ENCODE data around the gene PTPN4. TPM values are rescaled to one million over a fixed set of nuclear protein-coding genes. Genes with fewer than 3 reads are reported as not detected.

The PTPN4 gene
- total and polyA plus RNA-seq, 2 donors (not counting 1 experiment from before 2014, with no cell fraction given), result 5.3 to 22.3 TPM

DNA sequence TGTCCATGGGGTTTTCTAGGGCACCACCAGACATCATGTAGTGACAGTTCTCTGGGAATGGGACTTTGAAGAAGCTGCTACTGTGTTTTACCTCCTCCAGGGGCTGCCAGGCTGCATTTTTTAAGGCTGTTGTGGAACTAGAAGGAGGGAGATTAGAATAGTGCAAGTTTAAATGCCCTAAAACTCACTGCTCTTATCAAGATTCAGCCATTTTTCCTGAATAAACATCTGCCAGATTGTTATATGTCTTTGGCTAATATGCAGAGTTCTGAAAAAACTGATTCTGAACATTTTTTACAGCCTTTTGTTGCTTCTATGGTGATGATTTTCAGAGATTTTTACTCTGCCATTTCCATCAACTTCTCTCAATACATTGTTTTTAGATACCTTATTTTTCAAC lies 244.5 kb downstream of the PTPN4 start:
- no peak overlapping the region for H3K4me3 ChIP-seq (replicated peaks in 1 of 4; ENCODE audit: control extremely low read depth in 1 of 4, insufficient read depth in 1 of 4, low read depth in 3 of 4, low read length in 4 of 4)
- no peak overlapping the region for H3K27ac ChIP-seq (ENCODE audit: insufficient read depth, low read length)
- H3K79me2 ChIP-seq (ENCODE audit: control insufficient read depth, insufficient read depth, low read length), result no peaks in the 10 kb centered on the region
- no peak for DNase-seq (ENCODE audit: low read depth in 2 of 2)
- no peak overlapping the region for H3K4me2 ChIP-seq (ENCODE audit: extremely low read depth, insufficient read depth, low read length)
- no peaks in the 10 kb centered on the region for H3K36me3 ChIP-seq (ENCODE audit: control insufficient read depth, insufficient read depth, low read length)
- H3K9me3 ChIP-seq (ENCODE audit: control insufficient read depth, insufficient read depth, low read depth, low read length), result no peaks in the 10 kb centered on the region
- TF ChIP-seq EZH2 (IDR thresholded peaks at IDR 0.05; ENCODE audit: low read length, missing control alignments), result no peak
- no peak for TF ChIP-seq CTCF (conservative IDR thresholded peaks at IDR 0.05 in 1 of 2, IDR thresholded peaks at IDR 0.05 in 1 of 2; ENCODE audit: low read depth in 1 of 2, low read length in 2 of 2)
- H3K4me1 ChIP-seq (ENCODE audit: control insufficient read depth, extremely low read depth, insufficient read depth, low read length), result no peaks in the 10 kb centered on the region
- no peaks in the 10 kb centered on the region for H4K20me1 ChIP-seq (ENCODE audit: control insufficient read depth, extremely low read depth, insufficient read depth, low read length)
- no peak overlapping the region for H3K9ac ChIP-seq (ENCODE audit: insufficient read depth, low read length)
- H2AFZ ChIP-seq (ENCODE audit: low read length), result no peak overlapping the region
- no peaks in the 10 kb centered on the region for H3K27me3 ChIP-seq (ENCODE audit: control insufficient read depth, insufficient read depth, low read length)

GRCh38 chr2:120005834-120006521 lies 246.3 kb downstream of the PTPN4 start:
- Histone ChIP-seq H2AFZ (ENCODE audit: low read length) (no peak overlapping the region), H3K27me3 (ENCODE audit: control insufficient read depth, insufficient read depth, low read length) (no peaks in the 10 kb centered on the region), H3K4me2 (ENCODE audit: extremely low read depth, insufficient read depth, low read length) (no peak overlapping the region), H3K79me2 (ENCODE audit: control insufficient read depth, insufficient read depth, low read length) (no peaks in the 10 kb centered on the region), H3K36me3 (ENCODE audit: control insufficient read depth, insufficient read depth, low read length) (no peaks in the 10 kb centered on the region), H4K20me1 (ENCODE audit: control insufficient read depth, extremely low read depth, insufficient read depth, low read length) (no peaks in the 10 kb centered on the region), H3K9ac (ENCODE audit: insufficient read depth, low read length) (no peak overlapping the region), H3K4me1 (ENCODE audit: control insufficient read depth, extremely low read depth, insufficient read depth, low read length) (no peaks in the 10 kb centered on the region), H3K27ac (ENCODE audit: insufficient read depth, low read length) (no peak overlapping the region), H3K9me3 (ENCODE audit: control insufficient read depth, insufficient read depth, low read depth, low read length) (no peaks in the 10 kb centered on the region), H3K4me3 (replicated peaks in 1 of 4; ENCODE audit: control extremely low read depth in 1 of 4, insufficient read depth in 1 of 4, low read depth in 3 of 4, low read length in 4 of 4) (no peak overlapping the region)
- no peak for TF ChIP-seq EZH2 (IDR thresholded peaks at IDR 0.05; ENCODE audit: low read length, missing control alignments)
- no peak for TF ChIP-seq CTCF (conservative IDR thresholded peaks at IDR 0.05 in 1 of 2, IDR thresholded peaks at IDR 0.05 in 1 of 2; ENCODE audit: low read depth in 1 of 2, low read length in 2 of 2)
- no peak for DNase-seq (ENCODE audit: low read depth in 2 of 2)

DNA sequence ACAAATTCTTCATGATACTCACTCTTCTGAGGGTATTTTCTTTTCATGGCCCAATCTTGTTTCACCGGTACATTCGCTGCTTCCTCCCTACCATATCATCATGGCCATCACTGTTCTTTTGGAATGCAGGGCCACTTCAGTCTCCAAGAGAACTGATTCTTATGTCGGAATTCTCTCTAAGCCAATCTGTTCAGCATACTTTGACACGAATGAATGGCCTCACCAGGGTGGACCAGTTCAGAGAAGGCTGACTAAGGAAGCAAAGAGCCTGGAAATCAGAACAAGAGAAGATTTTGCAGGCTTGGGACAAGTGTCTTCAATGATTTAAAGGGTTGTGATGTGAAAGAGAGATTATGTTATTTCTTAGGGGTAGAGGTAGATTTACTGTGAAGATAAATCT lies 248.1 kb downstream of the PTPN4 start:
- TF ChIP-seq EZH2 (IDR thresholded peaks at IDR 0.05; ENCODE audit: low read length, missing control alignments), result no peak
- TF ChIP-seq CTCF (conservative IDR thresholded peaks at IDR 0.05 in 1 of 2, IDR thresholded peaks at IDR 0.05 in 1 of 2; ENCODE audit: low read depth in 1 of 2, low read length in 2 of 2), result no peak
- no peaks in the 10 kb centered on the region for H3K9me3 ChIP-seq (ENCODE audit: control insufficient read depth, insufficient read depth, low read depth, low read length)

More for the DNA sequence above, 248.1 kb downstream of the PTPN4 start:
- Histone ChIP-seq H3K27me3 (ENCODE audit: control insufficient read depth, insufficient read depth, low read length) (no peaks in the 10 kb centered on the region), H3K4me2 (ENCODE audit: extremely low read depth, insufficient read depth, low read length) (no peak overlapping the region), H3K4me3 (replicated peaks in 1 of 4; ENCODE audit: control extremely low read depth in 1 of 4, insufficient read depth in 1 of 4, low read depth in 3 of 4, low read length in 4 of 4) (no peak overlapping the region), H3K9ac (ENCODE audit: insufficient read depth, low read length) (no peak overlapping the region), H3K27ac (ENCODE audit: insufficient read depth, low read length) (no peak overlapping the region), H3K36me3 (ENCODE audit: control insufficient read depth, insufficient read depth, low read length) (no peaks in the 10 kb centered on the region), H4K20me1 (ENCODE audit: control insufficient read depth, extremely low read depth, insufficient read depth, low read length) (no peaks in the 10 kb centered on the region), H2AFZ (ENCODE audit: low read length) (no peak overlapping the region), H3K4me1 (ENCODE audit: control insufficient read depth, extremely low read depth, insufficient read depth, low read length) (peaks cover 3% of the 10 kb centered on the region), H3K79me2 (ENCODE audit: control insufficient read depth, insufficient read depth, low read length) (no peaks in the 10 kb centered on the region)
- no peak for DNase-seq (ENCODE audit: low read depth in 2 of 2)
